OCI-LY7 (cell line): ENCODE measurements around the gene DTNA. TPM values are rescaled to one million over a fixed set of nuclear protein-coding genes. Genes with fewer than 3 reads are reported as not detected.

Source experiments
- BruUV-seq: library from RNA; stranded (reverse); fragments of 400-500 nt; replicated peaks from 2 replicates; lab custom pipeline; 2021; lab: Mats Ljungman, UMichigan
- CTCF ChIA-PET: fragments of 300-600 bp; sonication (Branson Sonifier 250); formaldehyde crosslinking; loops from one replicate; lab custom pipeline; 2022; ENCODE audit warnings: antibody characterized with exemption; ENCODE audit not compliant: unreplicated experiment; lab: Charles Lee
- POLR2A ChIA-PET: fragments of 300-600 bp; sonication (Branson Sonifier 250); formaldehyde crosslinking; loops from one replicate; lab custom pipeline; 2022; ENCODE audit warnings: antibody characterized with exemption; lab: Charles Lee
- DNase-seq: peaks from one replicate; pipeline ENCODE4 v3.0.0-alpha.2; 2015; ENCODE audit warnings: low spot score
- H2AFZ ChIP-seq: fragments of 200-600 bp; sonication (generic), shearing (Covaris generic); 2 replicates; pipeline ENCODE4 v1.6.1; 2014; ENCODE audit warnings: mild to moderate bottlenecking, antibody characterized with exemption, low read length, moderate library complexity
- H3K27ac ChIP-seq: fragments of 200-600 bp; sonication (generic); 2 replicates; pipeline ENCODE4 v1.5.1; 2014; ENCODE audit warnings: mixed run types, low read depth, mild to moderate bottlenecking, moderate library complexity, low read length, inconsistent platforms; ENCODE audit not compliant: poor library complexity, severe bottlenecking
- H3K36me3 ChIP-seq: fragments of 200-600 bp; sonication (generic); 2 replicates; pipeline ENCODE4 v1.6.1; 2014; ENCODE audit warnings: mild to moderate bottlenecking, antibody characterized with exemption, low read length, moderate library complexity, mixed read lengths; ENCODE audit not compliant: insufficient read depth
- H3K4me1 ChIP-seq: fragments of 200-600 bp; sonication (generic); 2 replicates; pipeline ENCODE4 v1.5.1; 2014; ENCODE audit warnings: mild to moderate bottlenecking, low read length; ENCODE audit not compliant: insufficient read depth, poor library complexity, severe bottlenecking
- H3K4me2 ChIP-seq: fragments of 200-600 bp; sonication (generic); 2 replicates; pipeline ENCODE4 v1.6.1; 2014; ENCODE audit warnings: mild to moderate bottlenecking, low read length
- H3K4me3 ChIP-seq: fragments of 200-600 bp; sonication (generic); 2 replicates; pipeline ENCODE4 v1.5.1; 2014; ENCODE audit warnings: mild to moderate bottlenecking, low read depth, low read length; ENCODE audit not compliant: poor library complexity, severe bottlenecking
- H3K79me2 ChIP-seq: fragments of 200-600 bp; sonication (generic); 2 replicates; pipeline ENCODE4 v1.6.1; 2016; ENCODE audit warnings: low read depth, mild to moderate bottlenecking, low read length, moderate library complexity, mixed read lengths; ENCODE audit not compliant: insufficient read depth
- H3K9me2 ChIP-seq: fragments of 200-600 bp; sonication (generic); 2 replicates; pipeline ENCODE4 v1.6.1; 2016; ENCODE audit warnings: mild to moderate bottlenecking, low read length, mixed read lengths; ENCODE audit not compliant: insufficient read depth
- H3K9me3 ChIP-seq: fragments of 200-600 bp; sonication (generic); 2 replicates; pipeline ENCODE4 v1.6.1; 2014; ENCODE audit warnings: mild to moderate bottlenecking, mixed run types, low read length, mixed read lengths
- H4K20me1 ChIP-seq: fragments of 200-600 bp; sonication (generic); 2 replicates; pipeline ENCODE4 v1.6.1; 2014; ENCODE audit warnings: mild to moderate bottlenecking, antibody characterized with exemption, low read length, moderate library complexity, mixed read lengths; ENCODE audit not compliant: insufficient read depth
- EZH2phosphoT487 ChIP-seq: fragments of 200-600 bp; sonication (generic); IDR thresholded peaks from 2 replicates; pipeline ENCODE4 v1.6.1; 2018; ENCODE audit warnings: low read depth, borderline replicate concordance, mild to moderate bottlenecking, mixed run types, antibody characterized with exemption, low read length, moderate library complexity, mixed read lengths
- intact Hi-C: fragments of 100-400 bp; cut with micrococcal nuclease; formaldehyde crosslinking; loops from one replicate; pipeline ENCODE4 v1.10.0; 2022; ENCODE audit not compliant: unreplicated experiment
- total RNA-seq, 2 experiments: library from RNA; depleted of rRNA in 1 of 2; stranded (reverse); fragments of >200 nt in 1 of 2; shearing (Covaris generic) in 1 of 2; gene quantifications; 2 replicates each; pipeline ENCODE4 v1.2.3, GENCODE V29; 2014 to 2022
- TF ChIP-seq, protein P1 (sequence below): fragments of 200-600 bp; sonication (generic); conservative IDR thresholded peaks from 2 replicates; pipeline ENCODE4 v1.5.1; 2014; ENCODE audit warnings: mild to moderate bottlenecking, antibody characterized with exemption, low read length, moderate library complexity, mixed read lengths

DTNA gene
- total RNA-seq, 2 experiments from 2014 or later, result 0.16 TPM; not detected in 1

DNA sequence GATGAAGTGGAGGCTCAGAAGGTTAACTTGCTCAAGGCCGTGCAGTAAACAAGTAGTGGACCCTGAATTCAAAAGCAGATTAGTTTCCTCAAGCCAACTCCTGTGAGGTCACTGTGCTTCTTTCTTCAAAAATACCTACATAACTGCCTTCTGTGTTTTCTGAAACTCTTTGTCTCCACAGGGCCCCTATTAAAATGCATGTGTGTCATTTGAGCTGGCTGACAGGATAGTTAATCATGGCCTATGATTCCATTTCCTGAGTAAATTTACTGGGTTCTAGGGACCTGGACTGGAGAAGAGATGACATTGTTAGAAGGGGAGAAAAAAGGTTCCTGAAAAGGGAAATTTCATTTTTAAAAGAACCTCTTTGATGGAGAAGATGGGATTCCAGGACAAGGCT lies 12.9 kb upstream of the DTNA start:
- H3K9me3 ChIP-seq, result no peaks in the 10 kb centered on the region
- DNase-seq, result no peak
- H3K27ac ChIP-seq, result no peak overlapping the region
- H3K4me3 ChIP-seq, result no peak overlapping the region
- no peak overlapping the region for H3K4me2 ChIP-seq
- no peaks in the 10 kb centered on the region for H3K9me2 ChIP-seq
- no peaks in the 10 kb centered on the region for H3K36me3 ChIP-seq
- CTCF ChIA-PET, result no interaction called here
- TF ChIP-seq, protein P1, sequence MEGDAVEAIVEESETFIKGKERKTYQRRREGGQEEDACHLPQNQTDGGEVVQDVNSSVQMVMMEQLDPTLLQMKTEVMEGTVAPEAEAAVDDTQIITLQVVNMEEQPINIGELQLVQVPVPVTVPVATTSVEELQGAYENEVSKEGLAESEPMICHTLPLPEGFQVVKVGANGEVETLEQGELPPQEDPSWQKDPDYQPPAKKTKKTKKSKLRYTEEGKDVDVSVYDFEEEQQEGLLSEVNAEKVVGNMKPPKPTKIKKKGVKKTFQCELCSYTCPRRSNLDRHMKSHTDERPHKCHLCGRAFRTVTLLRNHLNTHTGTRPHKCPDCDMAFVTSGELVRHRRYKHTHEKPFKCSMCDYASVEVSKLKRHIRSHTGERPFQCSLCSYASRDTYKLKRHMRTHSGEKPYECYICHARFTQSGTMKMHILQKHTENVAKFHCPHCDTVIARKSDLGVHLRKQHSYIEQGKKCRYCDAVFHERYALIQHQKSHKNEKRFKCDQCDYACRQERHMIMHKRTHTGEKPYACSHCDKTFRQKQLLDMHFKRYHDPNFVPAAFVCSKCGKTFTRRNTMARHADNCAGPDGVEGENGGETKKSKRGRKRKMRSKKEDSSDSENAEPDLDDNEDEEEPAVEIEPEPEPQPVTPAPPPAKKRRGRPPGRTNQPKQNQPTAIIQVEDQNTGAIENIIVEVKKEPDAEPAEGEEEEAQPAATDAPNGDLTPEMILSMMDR, result no peak
- no peak for TF ChIP-seq EZH2phosphoT487
- no peaks in the 10 kb centered on the region for H3K4me1 ChIP-seq
- no peak overlapping the region for H2AFZ ChIP-seq
- no peaks in the 10 kb centered on the region for H4K20me1 ChIP-seq
- BruUV-seq, result no TSS peak
- no peaks in the 10 kb centered on the region for H3K79me2 ChIP-seq
- POLR2A ChIA-PET, result no interaction called here
- intact Hi-C loops, result no loop called here

DNA sequence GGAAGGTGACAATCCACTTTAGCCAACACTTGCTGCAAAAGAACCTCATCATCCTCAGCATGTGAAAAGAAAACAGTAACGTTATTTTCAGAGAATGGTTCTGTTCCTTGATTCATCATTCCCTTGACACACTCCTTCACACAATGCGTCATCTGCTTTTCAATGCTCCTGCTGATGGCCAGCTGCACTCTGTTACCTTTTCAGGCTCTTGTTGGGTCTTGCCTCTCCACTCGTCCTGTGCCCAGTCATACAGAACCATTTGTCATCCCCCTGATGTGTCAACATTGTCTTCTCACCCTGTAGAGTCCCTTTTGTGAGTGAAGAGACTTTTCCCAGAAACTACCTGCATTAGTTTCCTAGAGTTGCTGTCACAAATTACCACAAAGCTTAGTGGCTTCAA lies 12.2 kb upstream of the DTNA start:
- H2AFZ ChIP-seq, result no peak overlapping the region
- no peak overlapping the region for H3K4me3 ChIP-seq
- H3K79me2 ChIP-seq, result no peaks in the 10 kb centered on the region
- no peaks in the 10 kb centered on the region for H3K9me2 ChIP-seq
- H4K20me1 ChIP-seq, result no peaks in the 10 kb centered on the region
- no peak overlapping the region for H3K4me2 ChIP-seq
- H3K9me3 ChIP-seq, result no peaks in the 10 kb centered on the region
- H3K4me1 ChIP-seq, result no peaks in the 10 kb centered on the region
- TF ChIP-seq, protein P1, result no peak
- no peak for TF ChIP-seq EZH2phosphoT487
- intact Hi-C loops, result no loop called here
- no peaks in the 10 kb centered on the region for H3K36me3 ChIP-seq
- ChIA-PET POLR2A (no interaction called here), CTCF (no interaction called here)
- no peak overlapping the region for H3K27ac ChIP-seq
- no TSS peak for BruUV-seq
- no peak for DNase-seq

DNA sequence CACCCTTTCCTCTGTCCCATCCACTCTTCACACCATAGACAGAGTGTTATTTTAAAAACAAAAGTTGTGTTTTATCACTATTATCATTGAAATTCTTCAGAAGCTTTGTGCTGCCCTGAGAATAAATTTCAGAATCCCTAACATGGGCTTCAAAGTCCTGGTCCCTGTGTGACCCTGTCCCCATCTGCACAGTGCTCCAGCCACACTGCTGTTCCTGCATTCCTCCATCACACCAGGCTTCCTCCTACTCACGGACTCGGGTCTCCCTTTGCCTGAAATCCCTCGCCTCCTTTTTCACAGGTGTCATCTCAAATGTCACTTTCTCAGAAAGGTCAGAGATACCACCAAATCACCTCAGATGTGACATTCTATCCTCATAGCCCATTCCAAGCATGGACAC lies 8.2 kb upstream of the DTNA start:
- Histone ChIP-seq H3K79me2 (no peaks in the 10 kb centered on the region), H4K20me1 (no peaks in the 10 kb centered on the region), H3K9me3 (no peaks in the 10 kb centered on the region), H3K27ac (no peak overlapping the region), H3K4me3 (no peak overlapping the region), H2AFZ (no peak overlapping the region), H3K36me3 (no peaks in the 10 kb centered on the region), H3K9me2 (no peaks in the 10 kb centered on the region), H3K4me2 (no peak overlapping the region), H3K4me1 (no peaks in the 10 kb centered on the region)
- no peak for DNase-seq
- intact Hi-C loops, result no loop called here
- ChIA-PET CTCF (no interaction called here), POLR2A (no interaction called here)
- BruUV-seq, result no TSS peak
- TF ChIP-seq EZH2phosphoT487, result no peak
- TF ChIP-seq, protein P1, result no peak
